GM23338 (cell line): ENCODE measurements around the gene NRROS. TPM values are rescaled to one million over a fixed set of nuclear protein-coding genes. Genes with fewer than 3 reads are reported as not detected.
"Not testable (repeated sequence)": the region's sequence is repeated elsewhere in the genome, so short reads cannot be mapped to it uniquely, and the experiment has no call there.

Source experiments
- ATAC-seq: fragments of 200-7000 bp; cut with Tn5 transposase; 3 replicates; pipeline ENCODE4 v1.9.1; 2020
- DNase-seq: peaks from one replicate; pipeline ENCODE4 v3.0.0-alpha.2; 2015; ENCODE audit warnings: low spot score
- H2AFZ ChIP-seq: fragments of 200-600 bp; sonication (generic); 2 replicates; pipeline ENCODE4 v1.8.0; 2016; ENCODE audit warnings: antibody characterized with exemption, mild to moderate bottlenecking, moderate library complexity
- H3F3A ChIP-seq: fragments of 200-600 bp; sonication (generic); replicated peaks from 2 replicates; pipeline ENCODE4 v1.8.0; 2017; ENCODE audit warnings: antibody characterized with exemption, mixed run types, low read depth
- H3K27ac ChIP-seq: fragments of 200-600 bp; sonication (generic); 2 replicates; pipeline ENCODE4 v1.6.1; 2016; ENCODE audit warnings: low read depth
- H3K27me3 ChIP-seq: fragments of 200-600 bp; sonication (generic); 2 replicates; pipeline ENCODE4 v1.8.0; 2016; ENCODE audit warnings: mild to moderate bottlenecking, mixed run types, moderate library complexity; ENCODE audit not compliant: insufficient read depth
- H3K36me3 ChIP-seq: fragments of 200-600 bp; sonication (generic); 2 replicates; pipeline ENCODE4 v1.8.0; 2016; ENCODE audit warnings: mild to moderate bottlenecking; ENCODE audit not compliant: insufficient read depth
- H3K4me1 ChIP-seq: fragments of 200-600 bp; sonication (generic); 2 replicates; pipeline ENCODE4 v1.8.0; 2016; ENCODE audit warnings: mild to moderate bottlenecking, moderate library complexity; ENCODE audit not compliant: insufficient read depth
- H3K4me2 ChIP-seq: fragments of 200-600 bp; sonication (generic); 2 replicates; pipeline ENCODE4 v1.7.1; 2017; ENCODE audit warnings: mixed run types
- H3K4me3 ChIP-seq: fragments of 200-600 bp; sonication (generic); 2 replicates; pipeline ENCODE4 v1.6.1; 2016; ENCODE audit warnings: mixed run types
- H3K79me2 ChIP-seq: fragments of 200-600 bp; sonication (generic); replicated peaks from 2 replicates; pipeline ENCODE4 v1.8.0; 2017; ENCODE audit warnings: mild to moderate bottlenecking; ENCODE audit not compliant: insufficient read depth
- H3K9me2 ChIP-seq: fragments of 200-600 bp; sonication (generic); 2 replicates; pipeline ENCODE4 v1.8.0; 2017; ENCODE audit not compliant: insufficient read depth
- H4K20me1 ChIP-seq: fragments of 200-600 bp; sonication (generic); replicated peaks from 2 replicates; pipeline ENCODE4 v1.8.0; 2017; ENCODE audit warnings: mild to moderate bottlenecking; ENCODE audit not compliant: insufficient read depth
- H3K27ac Mint-ChIP-seq: 2 replicates; pipeline ENCODE4 v1.8.0; 2020; ENCODE audit warnings: inconsistent platforms, mild to moderate bottlenecking, moderate library complexity, mixed read lengths
- H3K27me3 Mint-ChIP-seq: 3 replicates; pipeline ENCODE4 v1.8.0; 2022; ENCODE audit warnings: low read depth, mild to moderate bottlenecking, moderate library complexity, mixed read lengths, inconsistent platforms; ENCODE audit not compliant: insufficient read depth, poor library complexity
- H3K36me3 Mint-ChIP-seq: 3 replicates; pipeline ENCODE4 v1.8.0; 2021; ENCODE audit warnings: low read depth, mild to moderate bottlenecking, inconsistent platforms, moderate library complexity, mixed read lengths
- H3K4me1 Mint-ChIP-seq: 3 replicates; pipeline ENCODE4 v1.8.0; 2020; ENCODE audit warnings: mild to moderate bottlenecking, inconsistent platforms, mixed read lengths
- H3K4me3 Mint-ChIP-seq: 3 replicates; pipeline ENCODE4 v1.8.0; 2021; ENCODE audit warnings: moderate library complexity, mild to moderate bottlenecking, inconsistent platforms, mixed read lengths
- H3K9me3 Mint-ChIP-seq: 3 replicates; pipeline ENCODE4 v1.8.0; 2020; ENCODE audit warnings: moderate library complexity, mild to moderate bottlenecking, inconsistent platforms, mixed read lengths
- CREB1 ChIP-seq: fragments of 250-450 bp; sonication (Bioruptor Pico); IDR thresholded peaks from 2 replicates; pipeline ENCODE4 v1.5.0; 2020; ENCODE audit warnings: low read depth, mild to moderate bottlenecking, moderate library complexity
- EZH2phosphoT487 ChIP-seq: fragments of 200-600 bp; sonication (generic); IDR thresholded peaks from one replicate; pipeline ENCODE4 v1.8.1; 2018; ENCODE audit warnings: antibody characterized with exemption; ENCODE audit not compliant: unreplicated experiment
- JUNB ChIP-seq: IDR thresholded peaks from one replicate; pipeline ENCODE4 v1.6.1; 2016; ENCODE audit warnings: antibody characterized with exemption; ENCODE audit not compliant: unreplicated experiment
- NANOG ChIP-seq: IDR thresholded peaks from 2 replicates; pipeline ENCODE4 v1.6.1; 2016; ENCODE audit warnings: antibody characterized with exemption, borderline replicate concordance
- STAT1 ChIP-seq: IDR thresholded peaks from one replicate; pipeline ENCODE4 v1.6.1; 2016; ENCODE audit warnings: antibody characterized with exemption; ENCODE audit not compliant: unreplicated experiment
- ZNF114 ChIP-seq: fragments of 250-450 bp; sonication (Bioruptor Pico); IDR thresholded peaks from 2 replicates; pipeline ENCODE4 v1.5.0; 2020; ENCODE audit warnings: mild to moderate bottlenecking, moderate library complexity
- ZNF331 ChIP-seq: fragments of 250-450 bp; sonication (Bioruptor Pico); IDR thresholded peaks from 2 replicates; pipeline ENCODE4 v1.5.0; 2020; ENCODE audit warnings: low read depth, mild to moderate bottlenecking, moderate library complexity
- polyA plus RNA-seq: library from polyadenylated mRNA; unstranded; fragments of >200 nt; fragmentation: Nextera tagmentation; extraction: Ambion mirVana; gene quantifications from 2 replicates; pipeline ENCODE4 v1.2.1, GENCODE V29; 2016
- total RNA-seq: library from RNA; depleted of rRNA; stranded (reverse); fragments of >200 nt; shearing (Covaris generic); gene quantifications from 2 replicates; pipeline ENCODE4 v1.2.3, GENCODE V29; 2014
- TF ChIP-seq, protein P1 (sequence below), 2 experiments: fragments of 200-600 bp in 1 of 2; sonication (generic) in 1 of 2; conservative IDR thresholded peaks; 2 replicates each; pipeline versions ENCODE4 v1.5.1 to v1.6.1; 2016 to 2017; ENCODE audit warnings: antibody characterized with exemption in 2 of 2, low read depth in 2 of 2, mild to moderate bottlenecking in 2 of 2, moderate library complexity in 1 of 2
- TF ChIP-seq, protein P2 (sequence below): fragments of 250-450 bp; sonication (Bioruptor Pico); IDR thresholded peaks from 2 replicates; pipeline ENCODE4 v1.5.0; 2020; ENCODE audit warnings: mild to moderate bottlenecking, moderate library complexity
- TF ChIP-seq, protein P3 (sequence below): IDR thresholded peaks from one replicate; pipeline ENCODE4 v1.6.1; 2018; ENCODE audit warnings: antibody characterized with exemption; ENCODE audit not compliant: unreplicated experiment

The NRROS gene
- total and polyA plus RNA-seq, 2 experiments from 2014 or later: 2.3 to 8.5 TPM

DNA sequence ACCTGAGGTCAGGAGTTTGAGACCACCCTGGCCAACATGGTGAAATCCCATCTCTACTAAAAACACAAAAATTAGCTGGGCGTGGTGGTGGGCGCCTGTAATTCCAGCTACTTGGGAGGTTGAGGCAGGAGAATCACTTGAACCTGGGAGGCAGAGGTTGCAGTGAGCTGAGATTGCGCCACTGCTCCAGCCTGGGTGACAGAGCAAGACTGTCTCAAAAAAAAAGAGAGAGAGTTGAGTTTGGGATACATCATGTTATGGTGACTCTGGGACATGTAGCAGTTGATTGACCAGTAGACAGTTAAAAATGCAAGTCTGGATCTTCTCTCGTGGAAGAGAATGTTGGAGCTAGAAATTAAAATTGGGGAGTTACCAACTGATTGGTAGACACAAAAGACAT, 1.6 kb upstream of the NRROS start:
- peaks cover 16% of the 10 kb centered on the region for H3K4me1 ChIP-seq
- H3K9me3 Mint-ChIP-seq: not testable (repeated sequence)

DNA sequence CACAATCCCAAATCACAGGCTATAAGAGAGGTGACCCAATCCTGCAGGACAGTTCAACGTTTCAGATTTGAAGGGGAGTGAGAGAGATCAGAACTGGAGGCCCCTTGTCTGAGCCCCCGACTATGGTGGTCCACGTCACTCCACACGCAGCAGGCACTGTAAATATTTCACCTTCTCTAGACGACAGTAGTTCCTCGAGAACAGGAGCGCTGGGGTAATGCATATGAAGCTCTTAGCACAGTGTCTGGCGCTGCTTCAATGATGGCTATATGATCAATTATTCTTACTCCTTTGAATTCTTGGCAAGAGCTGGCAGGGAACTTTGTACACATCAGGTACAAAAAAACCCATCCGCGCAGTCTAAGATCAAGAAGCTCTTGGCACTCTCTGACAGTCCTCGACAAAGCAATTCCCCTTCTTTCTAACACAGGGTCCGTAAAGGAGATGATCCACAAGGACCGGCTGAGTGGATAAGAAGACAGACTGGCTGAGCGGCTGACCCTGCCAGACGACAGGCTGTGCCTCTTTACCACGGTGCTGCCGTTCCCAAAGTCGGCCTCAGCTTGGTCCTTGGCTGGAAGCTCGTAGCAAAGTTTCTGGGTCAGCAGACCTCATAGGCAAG, 522 bp upstream of the NRROS start:
- H3K4me3 ChIP-seq: peak overlapping the region; percentile 57
- peak overlapping the region; percentile 65 for H3K4me3 Mint-ChIP-seq
- peaks cover 18% of the 10 kb centered on the region for H3K27me3 ChIP-seq
- H2AFZ ChIP-seq: peak overlapping the region; percentile 94
- no peak overlapping the region for H3K27ac Mint-ChIP-seq
- peak; percentile 66 for ATAC-seq
- no peaks in the 10 kb centered on the region; the same call in 2 of the 3 replicates for H3K36me3 Mint-ChIP-seq
- no peaks in the 10 kb centered on the region for H4K20me1 ChIP-seq
- no peaks in the 10 kb centered on the region for H3K9me3 Mint-ChIP-seq
- H3F3A ChIP-seq: peaks cover 13% of the 10 kb centered on the region; the same call in 1 of the 2 replicates
- H3K27ac ChIP-seq: 0 out of 2 replicates have a peak overlapping the region, but pooled peaks have one; percentile 59
- no peaks in the 10 kb centered on the region for H3K36me3 ChIP-seq
- peaks cover 16% of the 10 kb centered on the region for H3K27me3 Mint-ChIP-seq
- H3K4me1 ChIP-seq: peaks cover 10% of the 10 kb centered on the region
- peak overlapping the region; percentile 83 for H3K4me2 ChIP-seq
- no peaks in the 10 kb centered on the region for H3K9me2 ChIP-seq
- no peaks in the 10 kb centered on the region for H3K79me2 ChIP-seq
- H3K4me1 Mint-ChIP-seq: peaks cover 29% of the 10 kb centered on the region
- DNase-seq: no peak
- TF ChIP-seq, protein P1, sequence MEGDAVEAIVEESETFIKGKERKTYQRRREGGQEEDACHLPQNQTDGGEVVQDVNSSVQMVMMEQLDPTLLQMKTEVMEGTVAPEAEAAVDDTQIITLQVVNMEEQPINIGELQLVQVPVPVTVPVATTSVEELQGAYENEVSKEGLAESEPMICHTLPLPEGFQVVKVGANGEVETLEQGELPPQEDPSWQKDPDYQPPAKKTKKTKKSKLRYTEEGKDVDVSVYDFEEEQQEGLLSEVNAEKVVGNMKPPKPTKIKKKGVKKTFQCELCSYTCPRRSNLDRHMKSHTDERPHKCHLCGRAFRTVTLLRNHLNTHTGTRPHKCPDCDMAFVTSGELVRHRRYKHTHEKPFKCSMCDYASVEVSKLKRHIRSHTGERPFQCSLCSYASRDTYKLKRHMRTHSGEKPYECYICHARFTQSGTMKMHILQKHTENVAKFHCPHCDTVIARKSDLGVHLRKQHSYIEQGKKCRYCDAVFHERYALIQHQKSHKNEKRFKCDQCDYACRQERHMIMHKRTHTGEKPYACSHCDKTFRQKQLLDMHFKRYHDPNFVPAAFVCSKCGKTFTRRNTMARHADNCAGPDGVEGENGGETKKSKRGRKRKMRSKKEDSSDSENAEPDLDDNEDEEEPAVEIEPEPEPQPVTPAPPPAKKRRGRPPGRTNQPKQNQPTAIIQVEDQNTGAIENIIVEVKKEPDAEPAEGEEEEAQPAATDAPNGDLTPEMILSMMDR (conservative IDR thresholded peaks at IDR 0.05; ENCODE audit: low read depth in 2 of 2): no peak
- no peak for TF ChIP-seq JUNB
- TF ChIP-seq, protein P2, sequence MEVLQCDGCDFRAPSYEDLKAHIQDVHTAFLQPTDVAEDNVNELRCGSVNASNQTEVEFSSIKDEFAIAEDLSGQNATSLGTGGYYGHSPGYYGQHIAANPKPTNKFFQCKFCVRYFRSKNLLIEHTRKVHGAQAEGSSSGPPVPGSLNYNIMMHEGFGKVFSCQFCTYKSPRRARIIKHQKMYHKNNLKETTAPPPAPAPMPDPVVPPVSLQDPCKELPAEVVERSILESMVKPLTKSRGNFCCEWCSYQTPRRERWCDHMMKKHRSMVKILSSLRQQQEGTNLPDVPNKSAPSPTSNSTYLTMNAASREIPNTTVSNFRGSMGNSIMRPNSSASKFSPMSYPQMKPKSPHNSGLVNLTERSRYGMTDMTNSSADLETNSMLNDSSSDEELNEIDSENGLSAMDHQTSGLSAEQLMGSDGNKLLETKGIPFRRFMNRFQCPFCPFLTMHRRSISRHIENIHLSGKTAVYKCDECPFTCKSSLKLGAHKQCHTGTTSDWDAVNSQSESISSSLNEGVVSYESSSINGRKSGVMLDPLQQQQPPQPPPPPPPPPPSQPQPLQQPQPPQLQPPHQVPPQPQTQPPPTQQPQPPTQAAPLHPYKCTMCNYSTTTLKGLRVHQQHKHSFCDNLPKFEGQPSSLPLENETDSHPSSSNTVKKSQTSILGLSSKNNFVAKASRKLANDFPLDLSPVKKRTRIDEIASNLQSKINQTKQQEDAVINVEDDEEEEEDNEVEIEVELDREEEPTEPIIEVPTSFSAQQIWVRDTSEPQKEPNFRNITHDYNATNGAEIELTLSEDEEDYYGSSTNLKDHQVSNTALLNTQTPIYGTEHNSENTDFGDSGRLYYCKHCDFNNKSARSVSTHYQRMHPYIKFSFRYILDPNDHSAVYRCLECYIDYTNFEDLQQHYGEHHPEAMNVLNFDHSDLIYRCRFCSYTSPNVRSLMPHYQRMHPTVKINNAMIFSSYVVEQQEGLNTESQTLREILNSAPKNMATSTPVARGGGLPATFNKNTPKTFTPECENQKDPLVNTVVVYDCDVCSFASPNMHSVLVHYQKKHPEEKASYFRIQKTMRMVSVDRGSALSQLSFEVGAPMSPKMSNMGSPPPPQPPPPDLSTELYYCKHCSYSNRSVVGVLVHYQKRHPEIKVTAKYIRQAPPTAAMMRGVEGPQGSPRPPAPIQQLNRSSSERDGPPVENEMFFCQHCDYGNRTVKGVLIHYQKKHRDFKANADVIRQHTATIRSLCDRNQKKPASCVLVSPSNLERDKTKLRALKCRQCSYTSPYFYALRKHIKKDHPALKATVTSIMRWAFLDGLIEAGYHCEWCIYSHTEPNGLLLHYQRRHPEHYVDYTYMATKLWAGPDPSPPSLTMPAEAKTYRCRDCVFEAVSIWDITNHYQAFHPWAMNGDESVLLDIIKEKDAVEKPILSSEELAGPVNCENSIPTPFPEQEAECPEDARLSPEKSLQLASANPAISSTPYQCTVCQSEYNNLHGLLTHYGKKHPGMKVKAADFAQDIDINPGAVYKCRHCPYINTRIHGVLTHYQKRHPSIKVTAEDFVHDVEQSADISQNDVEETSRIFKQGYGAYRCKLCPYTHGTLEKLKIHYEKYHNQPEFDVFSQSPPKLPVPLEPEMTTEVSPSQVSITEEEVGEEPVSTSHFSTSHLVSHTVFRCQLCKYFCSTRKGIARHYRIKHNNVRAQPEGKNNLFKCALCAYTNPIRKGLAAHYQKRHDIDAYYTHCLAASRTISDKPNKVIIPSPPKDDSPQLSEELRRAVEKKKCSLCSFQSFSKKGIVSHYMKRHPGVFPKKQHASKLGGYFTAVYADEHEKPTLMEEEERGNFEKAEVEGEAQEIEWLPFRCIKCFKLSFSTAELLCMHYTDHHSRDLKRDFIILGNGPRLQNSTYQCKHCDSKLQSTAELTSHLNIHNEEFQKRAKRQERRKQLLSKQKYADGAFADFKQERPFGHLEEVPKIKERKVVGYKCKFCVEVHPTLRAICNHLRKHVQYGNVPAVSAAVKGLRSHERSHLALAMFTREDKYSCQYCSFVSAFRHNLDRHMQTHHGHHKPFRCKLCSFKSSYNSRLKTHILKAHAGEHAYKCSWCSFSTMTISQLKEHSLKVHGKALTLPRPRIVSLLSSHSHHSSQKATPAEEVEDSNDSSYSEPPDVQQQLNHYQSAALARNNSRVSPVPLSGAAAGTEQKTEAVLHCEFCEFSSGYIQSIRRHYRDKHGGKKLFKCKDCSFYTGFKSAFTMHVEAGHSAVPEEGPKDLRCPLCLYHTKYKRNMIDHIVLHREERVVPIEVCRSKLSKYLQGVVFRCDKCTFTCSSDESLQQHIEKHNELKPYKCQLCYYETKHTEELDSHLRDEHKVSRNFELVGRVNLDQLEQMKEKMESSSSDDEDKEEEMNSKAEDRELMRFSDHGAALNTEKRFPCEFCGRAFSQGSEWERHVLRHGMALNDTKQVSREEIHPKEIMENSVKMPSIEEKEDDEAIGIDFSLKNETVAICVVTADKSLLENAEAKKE (CRISPR knock-in tag): no peak
- TF ChIP-seq STAT1: no peak
- TF ChIP-seq CREB1: no peak
- TF ChIP-seq NANOG: no peak
- TF ChIP-seq EZH2phosphoT487: no peak
- no peak for TF ChIP-seq ZNF114 (CRISPR knock-in tag)
- TF ChIP-seq ZNF331: no peak
- TF ChIP-seq, protein P3, sequence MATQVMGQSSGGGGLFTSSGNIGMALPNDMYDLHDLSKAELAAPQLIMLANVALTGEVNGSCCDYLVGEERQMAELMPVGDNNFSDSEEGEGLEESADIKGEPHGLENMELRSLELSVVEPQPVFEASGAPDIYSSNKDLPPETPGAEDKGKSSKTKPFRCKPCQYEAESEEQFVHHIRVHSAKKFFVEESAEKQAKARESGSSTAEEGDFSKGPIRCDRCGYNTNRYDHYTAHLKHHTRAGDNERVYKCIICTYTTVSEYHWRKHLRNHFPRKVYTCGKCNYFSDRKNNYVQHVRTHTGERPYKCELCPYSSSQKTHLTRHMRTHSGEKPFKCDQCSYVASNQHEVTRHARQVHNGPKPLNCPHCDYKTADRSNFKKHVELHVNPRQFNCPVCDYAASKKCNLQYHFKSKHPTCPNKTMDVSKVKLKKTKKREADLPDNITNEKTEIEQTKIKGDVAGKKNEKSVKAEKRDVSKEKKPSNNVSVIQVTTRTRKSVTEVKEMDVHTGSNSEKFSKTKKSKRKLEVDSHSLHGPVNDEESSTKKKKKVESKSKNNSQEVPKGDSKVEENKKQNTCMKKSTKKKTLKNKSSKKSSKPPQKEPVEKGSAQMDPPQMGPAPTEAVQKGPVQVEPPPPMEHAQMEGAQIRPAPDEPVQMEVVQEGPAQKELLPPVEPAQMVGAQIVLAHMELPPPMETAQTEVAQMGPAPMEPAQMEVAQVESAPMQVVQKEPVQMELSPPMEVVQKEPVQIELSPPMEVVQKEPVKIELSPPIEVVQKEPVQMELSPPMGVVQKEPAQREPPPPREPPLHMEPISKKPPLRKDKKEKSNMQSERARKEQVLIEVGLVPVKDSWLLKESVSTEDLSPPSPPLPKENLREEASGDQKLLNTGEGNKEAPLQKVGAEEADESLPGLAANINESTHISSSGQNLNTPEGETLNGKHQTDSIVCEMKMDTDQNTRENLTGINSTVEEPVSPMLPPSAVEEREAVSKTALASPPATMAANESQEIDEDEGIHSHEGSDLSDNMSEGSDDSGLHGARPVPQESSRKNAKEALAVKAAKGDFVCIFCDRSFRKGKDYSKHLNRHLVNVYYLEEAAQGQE: no peak

More for the DNA sequence above, 1.6 kb upstream of the NRROS start:
- peaks cover 18% of the 10 kb centered on the region for H3K27me3 ChIP-seq
- not testable (repeated sequence) for ATAC-seq, H3K9me2 ChIP-seq, H3K27ac ChIP-seq, H3K36me3 Mint-ChIP-seq, H3K27ac Mint-ChIP-seq, H2AFZ ChIP-seq, H4K20me1 ChIP-seq, H3K4me3 Mint-ChIP-seq, H3K4me2 ChIP-seq, DNase-seq, H3K4me3 ChIP-seq, H3K79me2 ChIP-seq, H3K36me3 ChIP-seq
- Mint-ChIP-seq H3K4me1 (peaks cover 35% of the 10 kb centered on the region), H3K27me3 (peaks cover 16% of the 10 kb centered on the region)
- H3F3A ChIP-seq: peaks cover 19% of the 10 kb centered on the region
